ENCODE data around the gene ATP5MG. TPM values are rescaled to one million over a fixed set of nuclear protein-coding genes. Genes with fewer than 3 reads are reported as not detected.

Gene ATP5MG
- total RNA-seq, 2 experiments from 2014 or later, result 222 to 294 TPM

GRCh38 chr11:118380571-118380970, 20.8 kb upstream of the ATP5MG start:
- no peaks in the 10 kb centered on the region for H3K9me2 ChIP-seq (ENCODE audit: insufficient read depth, low read length)
- H2AFZ ChIP-seq (ENCODE audit: low read length), result no peak overlapping the region
- no peak for DNase-seq (ENCODE audit: low spot score)
- POLR2A ChIA-PET, result interaction anchor here (0.5 kb wide), 1 partner anchor 848 kb away, joined by 3 read pairs; no protein-coding TSS in a partner anchor
- CTCF ChIA-PET (ENCODE audit: unreplicated experiment), result no interaction called here
- no peak overlapping the region for H3K27ac ChIP-seq (ENCODE audit: low read depth, low read length, poor library complexity, severe bottlenecking)
- no peaks in the 10 kb centered on the region for H3K79me2 ChIP-seq (ENCODE audit: insufficient read depth, low read depth, low read length)
- intact Hi-C loops (cut with micrococcal nuclease; ENCODE audit: unreplicated experiment), result no loop called here
- H4K20me1 ChIP-seq (ENCODE audit: insufficient read depth, low read length), result no peaks in the 10 kb centered on the region
- no peaks in the 10 kb centered on the region for H3K9me3 ChIP-seq (ENCODE audit: low read length)
- TF ChIP-seq CTCF (conservative IDR thresholded peaks at IDR 0.05; ENCODE audit: low read length), result no peak
- no peak for TF ChIP-seq EZH2phosphoT487 (IDR thresholded peaks at IDR 0.05; ENCODE audit: borderline replicate concordance, low read depth, low read length)
- no peaks in the 10 kb centered on the region for H3K4me1 ChIP-seq (ENCODE audit: insufficient read depth, low read length, poor library complexity, severe bottlenecking)
- BruUV-seq (replicated peaks), result no TSS peak
- no peak overlapping the region for H3K4me3 ChIP-seq (ENCODE audit: low read depth, low read length, poor library complexity, severe bottlenecking)
- H3K36me3 ChIP-seq (ENCODE audit: insufficient read depth, low read length), result peaks cover 88% of the 10 kb centered on the region
- no peak overlapping the region for H3K4me2 ChIP-seq (ENCODE audit: low read length)

- ChIA-PET POLR2A (interaction anchor here (1.2 kb wide), 1 partner anchor 21 kb away, joined by 4 read pairs; no protein-coding TSS in a partner anchor), CTCF (ENCODE audit: unreplicated experiment) (no interaction called here)
- Histone ChIP-seq H3K79me2 (ENCODE audit: insufficient read depth, low read depth, low read length) (no peaks in the 10 kb centered on the region), H3K9me3 (ENCODE audit: low read length) (no peaks in the 10 kb centered on the region), H3K36me3 (ENCODE audit: insufficient read depth, low read length) (peaks cover 95% of the 10 kb centered on the region), H2AFZ (ENCODE audit: low read length) (no peak overlapping the region), H3K4me3 (ENCODE audit: low read depth, low read length, poor library complexity, severe bottlenecking) (no peak overlapping the region), H3K27ac (ENCODE audit: low read depth, low read length, poor library complexity, severe bottlenecking) (no peak overlapping the region), H3K9me2 (ENCODE audit: insufficient read depth, low read length) (no peaks in the 10 kb centered on the region), H4K20me1 (ENCODE audit: insufficient read depth, low read length) (no peaks in the 10 kb centered on the region), H3K4me2 (ENCODE audit: low read length) (no peak overlapping the region), H3K4me1 (ENCODE audit: insufficient read depth, low read length, poor library complexity, severe bottlenecking) (no peaks in the 10 kb centered on the region)
- no TSS peak for BruUV-seq (replicated peaks)
- DNase-seq (ENCODE audit: low spot score), result no peak
- intact Hi-C loops (cut with micrococcal nuclease; ENCODE audit: unreplicated experiment), result no loop called here
- TF ChIP-seq CTCF (conservative IDR thresholded peaks at IDR 0.05; ENCODE audit: low read length) (no peak), EZH2phosphoT487 (IDR thresholded peaks at IDR 0.05; ENCODE audit: borderline replicate concordance, low read depth, low read length) (no peak)
These were observed 18.5 kb upstream of the ATP5MG start for GRCh38 chr11:118382954-118383353.

GRCh38 chr11:118383657-118384056, 17.7 kb upstream of the ATP5MG start:
- H3K4me1 ChIP-seq (ENCODE audit: insufficient read depth, low read length, poor library complexity, severe bottlenecking), result no peaks in the 10 kb centered on the region
- no peaks in the 10 kb centered on the region for H4K20me1 ChIP-seq (ENCODE audit: insufficient read depth, low read length)
- no peak overlapping the region for H3K4me2 ChIP-seq (ENCODE audit: low read length)
- H3K4me3 ChIP-seq (ENCODE audit: low read depth, low read length, poor library complexity, severe bottlenecking), result no peak overlapping the region
- intact Hi-C loops (cut with micrococcal nuclease; ENCODE audit: unreplicated experiment), result no loop called here
- no peaks in the 10 kb centered on the region for H3K79me2 ChIP-seq (ENCODE audit: insufficient read depth, low read depth, low read length)
- no peaks in the 10 kb centered on the region for H3K9me3 ChIP-seq (ENCODE audit: low read length)
- no peak for DNase-seq (ENCODE audit: low spot score)
- peaks cover 95% of the 10 kb centered on the region for H3K36me3 ChIP-seq (ENCODE audit: insufficient read depth, low read length)
- CTCF ChIA-PET (ENCODE audit: unreplicated experiment), result no interaction called here
- POLR2A ChIA-PET, result interaction anchor here (0.6 to 1.2 kb wide), 2 partner anchors 22 to 172 kb away, joined by 3 to 4 read pairs; no protein-coding TSS in a partner anchor
- TF ChIP-seq EZH2phosphoT487 (IDR thresholded peaks at IDR 0.05; ENCODE audit: borderline replicate concordance, low read depth, low read length) (no peak), CTCF (conservative IDR thresholded peaks at IDR 0.05; ENCODE audit: low read length) (no peak)
- H3K27ac ChIP-seq (ENCODE audit: low read depth, low read length, poor library complexity, severe bottlenecking), result no peak overlapping the region
- H3K9me2 ChIP-seq (ENCODE audit: insufficient read depth, low read length), result no peaks in the 10 kb centered on the region
- no peak overlapping the region for H2AFZ ChIP-seq (ENCODE audit: low read length)
- BruUV-seq (replicated peaks), result no TSS peak

All from OCI-LY7 (cell line).